Transverse colon (tissue), 4 donors: Measurements from ENCODE around the gene SERPINB6. TPM values are rescaled to one million over a fixed set of nuclear protein-coding genes. Genes with fewer than 3 reads are reported as not detected.

Experiments
- DNase-seq: peaks from one replicate; pipeline ENCODE4 v3.0.0-alpha.2; 2019
- H3K27ac ChIP-seq, 4 donors: fragments of 200-600 bp; sonication (generic); 2 replicates each; pipeline ENCODE4 v1.5.1; 2016 to 2018; ENCODE audit warnings: inconsistent platforms in 4 of 4
- H3K27me3 ChIP-seq: fragments of 200-600 bp; sonication (generic); 2 replicates; pipeline ENCODE4 v1.5.1; 2017; ENCODE audit warnings: inconsistent platforms
- H3K36me3 ChIP-seq, 4 donors: fragments of 200-600 bp; sonication (generic); 2 replicates each; pipeline ENCODE4 v1.5.1; 2017 to 2019; ENCODE audit warnings: inconsistent platforms in 4 of 4
- H3K4me1 ChIP-seq, 4 donors: fragments of 200-600 bp; sonication (generic); 2 replicates each; pipeline ENCODE4 v1.5.1; 2017 to 2020; ENCODE audit warnings: inconsistent platforms in 4 of 4
- H3K4me3 ChIP-seq, 4 donors: fragments of 200-600 bp; sonication (generic); 1 replicate in 1 of 4; 2 replicates in 3 of 4; pipeline versions ENCODE4 v1.5.1 to v1.6.1; 2017 to 2019; ENCODE audit warnings: inconsistent platforms in 4 of 4
- H3K9me3 ChIP-seq, 2 donors: fragments of 200-600 bp; sonication (generic); 2 replicates each; pipeline ENCODE4 v1.5.1; 2017 to 2019; ENCODE audit warnings: inconsistent platforms in 2 of 2
- CTCF ChIP-seq, 5 experiments: fragments of 200-600 bp in 3 of 5; fragments of 450-650 bp in 2 of 5; sonication (generic) in 3 of 5; IDR thresholded peaks; 1 replicate in 2 of 5; 2 replicates in 3 of 5; pipeline ENCODE4 v1.5.1; 2016 to 2017; ENCODE audit warnings: antibody characterized with exemption in 5 of 5, inconsistent platforms in 3 of 5, mild to moderate bottlenecking in 2 of 5, moderate library complexity in 1 of 5
- EP300 ChIP-seq: sonication (generic); formaldehyde crosslinking; IDR thresholded peaks from one replicate; pipeline ENCODE4 v1.6.1; 2017; ENCODE audit warnings: antibody characterized with exemption, low read depth
- POLR2A ChIP-seq: fragments of 450-650 bp; IDR thresholded peaks from one replicate; pipeline ENCODE4 v1.6.1; 2016; ENCODE audit warnings: antibody characterized with exemption, mild to moderate bottlenecking, moderate library complexity
- POLR2AphosphoS5 ChIP-seq, 3 donors: sonication (generic); formaldehyde crosslinking; IDR thresholded peaks; one replicate each; pipeline ENCODE4 v1.6.1; 2016; ENCODE audit warnings: antibody characterized with exemption in 3 of 3
- WGBS, 2 donors: methylation state at CpG; one replicate each; pipeline ENCODE4 v1.1.5; 2018; ENCODE audit warnings: low coverage in 1 of 2; 5-methylcytosine and 5-hydroxymethylcytosine counted together
- in situ Hi-C, 4 donors: fragments of 200-750 bp; cut with MboI; loops; one replicate each; pipeline versions ENCODE4 v1.15.0 to v1.15.1; 2017; ENCODE audit warnings: low sequenced_read_pairs in 3 of 4, low pct_ligation_motif_present in 1 of 4, low pct_unique_long_range_greater_than_20kb in 1 of 4
- intact Hi-C: fragments of 100-400 bp; cut with DNase I; formaldehyde crosslinking; loops from one replicate; pipeline ENCODE4 v1.15.1; 2023; ENCODE audit warnings: low total_unique reads
- total RNA-seq, 4 donors: library from RNA; depleted of rRNA; stranded (reverse); fragments of >200 nt; gene quantifications; one replicate each; pipeline ENCODE4 v1.1.0, GENCODE V29; 2016

Gene SERPINB6
- total RNA-seq, 4 donors from 2014 or later = 134 to 276 (median 170) TPM

GRCh38 chr6:2938632-2939083 is 32.7 kb downstream of the SERPINB6 start:
- H3K9me3 ChIP-seq = no peaks in the 10 kb centered on the region
- no peak overlapping the region for H3K4me3 ChIP-seq
- 65 to 70% methylated on average over 3 to 9 of the region's 9 CpGs for WGBS, 2 donors
- no peak overlapping the region for H3K27ac ChIP-seq
- in situ Hi-C loops (loop anchor here in 2 of 4 donors (10.0 kb wide), 3 partner anchors 84 to 154 kb away; no protein-coding TSS in a partner anchor), intact Hi-C loops (loop anchor here (1.0 to 10.0 kb wide), 2 partner anchors 16 to 144 kb away; no protein-coding TSS in a partner anchor)
- H3K4me1 ChIP-seq = peaks cover 0 to 10% (median 9%) of the 10 kb centered on the region in 4 donors
- no peaks in the 10 kb centered on the region for H3K27me3 ChIP-seq
- TF ChIP-seq POLR2AphosphoS5 (IDR thresholded peaks at IDR 0.05) = no peak
- peak; percentile 23 to 55 (median 49) for TF ChIP-seq CTCF (IDR thresholded peaks at IDR 0.05)
- H3K36me3 ChIP-seq = no peaks in the 10 kb centered on the region
- peak; percentile 56 for DNase-seq

GRCh38 chr6:2938004-2938631 is 33.2 kb downstream of the SERPINB6 start:
- 40 to 75% methylated on average over 6 to 16 of the region's 16 CpGs for WGBS, 2 donors
- Histone ChIP-seq H3K27me3 (no peaks in the 10 kb centered on the region), H3K4me3 (no peak overlapping the region), H3K4me1 (peaks cover 0 to 9% (median 8%) of the 10 kb centered on the region in 4 donors), H3K36me3 (no peaks in the 10 kb centered on the region), H3K9me3 (no peaks in the 10 kb centered on the region), H3K27ac (no peak overlapping the region)
- in situ Hi-C loops = loop anchor here in 2 of 4 donors (10.0 kb wide), 3 partner anchors 83 to 153 kb away; no protein-coding TSS in a partner anchor
- intact Hi-C loops = loop anchor here (1.0 to 10.0 kb wide), 2 partner anchors 16 to 143 kb away; no protein-coding TSS in a partner anchor
- no peak for DNase-seq
- no peak for TF ChIP-seq EP300

DNA sequence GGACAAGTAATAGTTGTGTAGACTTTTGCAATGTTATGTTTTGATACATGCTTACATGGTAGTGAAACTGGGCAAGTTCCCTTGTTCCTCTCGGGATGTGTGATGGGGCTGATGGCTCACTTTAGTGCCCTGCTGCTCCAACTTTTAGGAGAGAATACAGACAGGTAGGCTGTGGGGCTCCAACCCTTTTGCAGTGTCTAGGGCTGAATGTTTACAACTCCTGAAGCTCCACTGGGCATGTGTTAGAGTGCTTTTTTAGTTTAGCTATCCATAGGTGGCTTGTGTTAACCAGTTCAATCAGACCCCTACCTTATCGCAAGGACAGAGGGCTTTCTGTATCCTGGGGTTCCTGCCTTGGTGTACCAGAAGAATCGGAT is 33.8 kb downstream of the SERPINB6 start:
- in situ Hi-C loops = loop anchor here in 2 of 4 donors (10.0 kb wide), 3 partner anchors 83 to 153 kb away; no protein-coding TSS in a partner anchor
- 80 to 89% methylated on average over 1 to 3 of the region's 3 CpGs for WGBS, 2 donors
- Histone ChIP-seq H3K9me3 (no peaks in the 10 kb centered on the region), H3K27me3 (no peaks in the 10 kb centered on the region), H3K4me3 (no peak overlapping the region), H3K36me3 (no peaks in the 10 kb centered on the region), H3K27ac (no peak overlapping the region), H3K4me1 (peaks cover 0 to 4% (median 3%) of the 10 kb centered on the region in 4 donors)
- TF ChIP-seq EP300 (no peak), POLR2AphosphoS5 (IDR thresholded peaks at IDR 0.05) (no peak), POLR2A (no peak), CTCF (IDR thresholded peaks at IDR 0.05) (no peak)
- intact Hi-C loops = loop anchor here (1.0 to 10.0 kb wide), 2 partner anchors 15 to 143 kb away; no protein-coding TSS in a partner anchor
- no peak for DNase-seq

DNA sequence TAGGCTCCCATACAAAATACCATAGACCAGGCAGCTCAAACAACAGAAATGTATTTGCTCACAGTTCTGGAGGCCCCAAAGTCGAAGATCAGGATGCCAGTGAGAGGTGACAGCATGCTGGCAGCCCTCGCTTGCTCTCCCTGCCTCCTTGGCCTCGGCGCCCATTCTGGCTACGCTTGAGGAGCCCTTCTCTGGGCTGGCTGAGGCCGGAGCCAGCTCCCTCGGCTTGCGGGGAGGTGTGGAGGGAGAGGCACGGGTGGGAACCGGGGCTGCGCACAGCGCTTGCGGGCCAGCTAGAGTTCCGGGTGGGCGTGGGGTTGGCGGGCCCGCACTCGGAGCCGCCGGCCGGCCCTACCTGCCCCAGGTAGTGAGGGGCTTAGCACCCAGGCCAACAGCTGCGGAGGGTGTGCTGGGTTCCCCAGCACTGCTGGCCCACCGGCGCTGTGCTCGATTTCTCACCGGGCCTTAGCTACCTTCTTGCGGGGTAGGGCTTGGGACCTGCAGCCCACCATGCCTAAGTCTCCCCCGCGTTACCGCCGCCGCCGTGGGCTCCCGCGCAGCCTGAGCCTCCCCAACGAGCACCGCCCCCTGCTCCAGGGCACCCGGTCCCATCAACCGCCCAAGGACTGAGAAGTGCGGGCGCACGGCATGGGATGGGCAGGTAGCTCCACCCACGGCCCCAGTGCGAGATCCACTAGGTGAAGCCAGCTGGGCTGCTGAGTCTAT is 35.6 kb downstream of the SERPINB6 start:
- H3K27ac ChIP-seq = no peak overlapping the region
- no peaks in the 10 kb centered on the region for H3K27me3 ChIP-seq
- no peak for DNase-seq
- WGBS, 2 donors = 96% methylated on average over 44 of the region's 44 CpGs; no CpG with 5 or more reads in 1 of the 2 donors
- in situ Hi-C loops = loop anchor here in 2 of 4 donors (10.0 kb wide), 3 partner anchors 81 to 151 kb away; no protein-coding TSS in a partner anchor
- H3K9me3 ChIP-seq = no peaks in the 10 kb centered on the region
- intact Hi-C loops = loop anchor here (10.0 kb wide), 1 partner anchor 141 kb away; no protein-coding TSS in a partner anchor
- TF ChIP-seq EP300 = no peak
- no peak for TF ChIP-seq POLR2AphosphoS5 (IDR thresholded peaks at IDR 0.05)
- no peak for TF ChIP-seq POLR2A
- no peak for TF ChIP-seq CTCF (IDR thresholded peaks at IDR 0.05)
- H3K4me3 ChIP-seq = no peak overlapping the region
- H3K4me1 ChIP-seq = peaks cover 0 to 4% (median 2%) of the 10 kb centered on the region in 4 donors
- H3K36me3 ChIP-seq = no peaks in the 10 kb centered on the region
